NT2/D1 (cell line): ENCODE data around the gene LMAN2.

Experiments used
- DNase-seq: peaks from one replicate; pipeline ENCODE4 v3.0.0-alpha.2; 2011; ENCODE audit warnings: low read depth, low spot score
- H3K27me3 ChIP-seq: 2 replicates; pipeline ENCODE4 v1.6.0; 2011; ENCODE audit warnings: mild to moderate bottlenecking; ENCODE audit not compliant: insufficient read length, insufficient read depth
- H3K36me3 ChIP-seq: 2 replicates; pipeline ENCODE4 v1.6.1; 2011; ENCODE audit warnings: mild to moderate bottlenecking, low read length, mixed read lengths; ENCODE audit not compliant: insufficient read depth, insufficient read length
- H3K4me1 ChIP-seq: 2 replicates; pipeline ENCODE4 v1.5.1; 2011; ENCODE audit not compliant: insufficient read depth, insufficient read length
- H3K4me3 ChIP-seq: 2 replicates; pipeline ENCODE4 v1.5.1; 2011; ENCODE audit warnings: low read depth; ENCODE audit not compliant: insufficient read length
- H3K9ac ChIP-seq: 2 replicates; pipeline ENCODE4 v1.6.0; 2011; ENCODE audit warnings: low read depth; ENCODE audit not compliant: insufficient read length
- H3K9me3 ChIP-seq: 2 replicates; pipeline ENCODE4 v1.5.1; 2011; ENCODE audit warnings: mild to moderate bottlenecking, low read length; ENCODE audit not compliant: insufficient read depth
- SUZ12 ChIP-seq: IDR thresholded peaks from 2 replicates; pipeline ENCODE4 v1.6.1; 2011; ENCODE audit not compliant: insufficient read length, insufficient read depth; ENCODE audit errors: extremely low read depth
- YY1 ChIP-seq: IDR thresholded peaks from 2 replicates; pipeline ENCODE4 v1.6.1; 2011; ENCODE audit not compliant: insufficient read length, insufficient read depth
- ZNF274 ChIP-seq: IDR thresholded peaks from 2 replicates; pipeline ENCODE4 v1.6.1; 2011; ENCODE audit warnings: mild to moderate bottlenecking, low read depth, low read length

Gene LMAN2

DNA sequence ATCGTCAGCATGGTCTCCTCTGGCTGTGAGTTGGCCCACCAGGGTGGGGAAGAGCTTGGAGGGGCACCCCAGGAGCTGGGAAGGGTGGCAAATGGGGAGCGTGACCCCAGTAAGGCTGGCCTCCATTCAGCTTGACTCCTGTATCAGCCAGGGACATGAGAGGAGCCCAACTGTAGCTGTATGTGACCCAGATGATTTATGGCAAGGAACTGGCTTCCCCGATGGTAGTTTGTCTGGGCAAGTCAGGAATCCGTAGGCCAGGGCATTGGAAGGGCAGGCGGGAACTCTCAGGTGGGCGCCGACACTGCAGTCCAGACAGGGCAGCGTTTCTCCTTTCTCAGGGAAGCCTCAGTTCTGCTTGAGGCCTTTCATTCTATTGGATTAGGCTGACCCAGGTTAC is 35.1 kb upstream of the LMAN2 start:
- Histone ChIP-seq H3K4me3 (no peak overlapping the region), H3K9me3 (no peaks in the 10 kb centered on the region), H3K36me3 (no peaks in the 10 kb centered on the region), H3K27me3 (peaks cover 36% of the 10 kb centered on the region), H3K4me1 (peaks cover 31% of the 10 kb centered on the region), H3K9ac (no peak overlapping the region)
- DNase-seq, result no peak
- TF ChIP-seq SUZ12 (no peak), ZNF274 (no peak), YY1 (no peak)

DNA sequence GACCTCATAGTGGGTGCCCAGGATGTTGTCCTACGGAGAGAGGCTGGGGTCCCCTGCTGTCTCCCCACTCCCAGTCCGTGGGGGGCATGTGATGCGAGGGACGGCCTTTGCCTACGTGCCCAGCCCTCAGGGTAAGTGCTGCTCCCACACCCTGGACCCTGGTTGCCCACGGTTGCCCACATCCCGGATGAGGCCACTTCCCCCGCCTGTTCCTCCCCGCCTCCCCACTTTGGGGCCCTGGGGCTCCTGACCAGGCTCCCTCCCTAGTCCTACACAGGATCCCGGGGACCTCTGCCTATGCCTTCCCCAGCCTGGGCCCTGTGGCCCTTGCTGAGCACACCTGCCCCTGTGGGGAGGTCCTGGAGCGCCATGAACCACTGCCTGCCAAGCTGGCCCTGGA is 34.3 kb upstream of the LMAN2 start:
- Histone ChIP-seq H3K9me3 (no peaks in the 10 kb centered on the region), H3K9ac (no peak overlapping the region), H3K4me3 (no peak overlapping the region), H3K36me3 (no peaks in the 10 kb centered on the region), H3K27me3 (peaks cover 28% of the 10 kb centered on the region), H3K4me1 (peaks cover 26% of the 10 kb centered on the region)
- no peak for DNase-seq
- TF ChIP-seq SUZ12 (no peak), YY1 (no peak)

DNA sequence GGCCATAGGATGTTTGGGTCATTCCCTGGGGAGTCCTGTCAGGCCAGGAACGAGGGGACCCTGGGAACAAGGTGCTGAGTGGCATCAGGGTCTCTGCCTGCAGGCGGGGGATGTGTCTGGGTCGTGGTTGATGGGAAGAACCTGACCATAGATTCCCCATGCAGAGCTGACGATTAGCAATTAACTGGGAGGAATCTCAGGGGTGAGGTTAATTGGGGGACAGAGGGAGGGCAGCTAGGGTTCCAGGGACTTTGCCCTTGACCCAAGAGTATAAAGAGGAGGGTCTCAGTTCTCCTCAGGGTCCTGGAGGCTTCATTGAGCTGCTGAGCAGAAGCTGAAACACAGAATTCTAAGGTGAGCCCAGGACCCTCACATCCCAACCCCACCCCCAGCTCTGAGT is 32.7 kb upstream of the LMAN2 start, which contains the start of gene SLC34A1:
SLC34A1 (plus strand) TSS at position 301 of the 400 bp plus-strand sequence. CDS start 1,308 bp downstream, outside the sequence.
- no peaks in the 10 kb centered on the region for H3K9me3 ChIP-seq
- peaks cover 21% of the 10 kb centered on the region for H3K27me3 ChIP-seq
- no peak within 1 kb of the TSS for H3K9ac ChIP-seq
- H3K36me3 ChIP-seq, result no peaks in the 10 kb centered on the region
- no peak within 1 kb of the TSS for H3K4me3 ChIP-seq
- TF ChIP-seq ZNF274 (no peak), YY1 (no peak), SUZ12 (no peak)
- DNase-seq, result no peak
- peaks cover 15% of the 10 kb centered on the region for H3K4me1 ChIP-seq

DNA sequence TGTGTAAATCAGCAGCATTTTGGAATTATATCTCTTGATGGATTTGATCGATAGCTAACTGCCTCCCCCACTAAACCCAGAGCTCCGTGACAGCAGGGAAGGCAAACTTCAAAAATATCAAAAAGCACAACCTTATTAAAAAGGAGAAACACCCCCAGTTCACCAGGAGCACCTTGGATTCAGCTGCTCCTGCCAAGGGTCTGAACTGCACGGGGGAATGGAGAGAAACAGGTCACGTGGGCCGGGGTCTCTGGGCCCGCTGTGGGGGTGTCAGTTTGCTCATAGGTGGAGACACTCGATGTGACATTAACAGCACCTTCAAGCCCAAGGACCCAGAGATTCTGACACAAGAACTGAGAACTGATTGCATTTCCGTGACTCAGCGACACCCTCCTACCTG is 31.7 kb upstream of the LMAN2 start:
- no peak overlapping the region for H3K9ac ChIP-seq
- DNase-seq, result no peak
- no peak for TF ChIP-seq YY1
- no peak for TF ChIP-seq ZNF274
- TF ChIP-seq SUZ12, result no peak
- H3K27me3 ChIP-seq, result peaks cover 16% of the 10 kb centered on the region
- H3K4me1 ChIP-seq, result peaks cover 8% of the 10 kb centered on the region
- no peak overlapping the region for H3K4me3 ChIP-seq
- H3K36me3 ChIP-seq, result no peaks in the 10 kb centered on the region
- H3K9me3 ChIP-seq, result no peaks in the 10 kb centered on the region

DNA sequence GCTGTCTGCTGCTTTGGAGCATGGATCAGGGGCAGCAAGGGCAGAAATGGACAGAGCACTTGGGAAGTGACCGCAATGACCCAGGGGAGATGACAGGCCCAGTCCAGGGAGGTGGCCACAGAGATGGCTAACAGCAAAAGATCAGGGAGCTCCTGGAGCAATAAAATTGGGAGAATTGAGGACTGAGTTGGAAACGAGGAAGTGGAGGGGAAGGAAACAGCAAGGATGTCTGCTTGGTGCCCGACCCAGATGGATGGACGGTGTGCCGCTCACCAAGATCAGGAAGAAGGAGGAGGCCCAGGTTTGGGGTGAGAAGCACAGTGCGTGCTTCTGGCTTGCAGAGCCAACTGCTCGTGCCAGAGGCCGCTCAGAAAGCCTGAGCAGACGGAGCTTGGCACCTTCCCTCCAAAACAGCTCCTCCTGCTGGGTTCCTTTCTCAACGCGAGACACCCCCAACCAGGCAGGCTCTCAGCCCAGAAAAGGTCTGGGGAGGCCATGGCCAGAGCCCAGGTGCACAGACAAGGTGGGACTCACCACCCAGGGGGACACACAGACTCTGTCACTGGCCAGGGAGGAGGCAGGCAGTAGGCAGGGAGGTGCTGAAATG is 31.1 kb upstream of the LMAN2 start:
- H3K4me3 ChIP-seq, result no peak overlapping the region
- H3K4me1 ChIP-seq, result peaks cover 8% of the 10 kb centered on the region
- no peak for TF ChIP-seq ZNF274
- TF ChIP-seq YY1, result no peak
- no peak for TF ChIP-seq SUZ12
- no peaks in the 10 kb centered on the region for H3K36me3 ChIP-seq
- DNase-seq, result no peak
- peak overlapping the region; percentile 12 for H3K9ac ChIP-seq
- H3K9me3 ChIP-seq, result no peaks in the 10 kb centered on the region
- peaks cover 13% of the 10 kb centered on the region for H3K27me3 ChIP-seq

DNA sequence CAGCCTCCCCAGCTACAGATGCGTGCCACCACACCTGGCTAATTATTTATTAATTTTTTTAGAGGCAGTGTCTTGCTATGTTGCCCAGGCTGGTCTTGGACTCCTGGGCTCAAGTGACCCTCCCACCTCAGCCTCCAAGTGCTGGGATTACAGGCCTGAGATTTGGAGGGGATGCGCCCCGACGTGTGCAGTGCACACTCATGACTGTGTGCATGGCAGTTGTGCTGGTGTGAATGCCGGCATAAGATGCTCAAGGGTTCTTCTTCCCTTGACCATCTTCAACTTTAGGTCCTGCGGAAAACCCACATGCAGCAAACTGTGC is 29.3 kb upstream of the LMAN2 start:
- H3K36me3 ChIP-seq, result no peaks in the 10 kb centered on the region
- no peak overlapping the region for H3K4me3 ChIP-seq
- H3K9me3 ChIP-seq, result no peaks in the 10 kb centered on the region
- peaks cover 8% of the 10 kb centered on the region for H3K4me1 ChIP-seq
- peaks cover 6% of the 10 kb centered on the region for H3K27me3 ChIP-seq
- DNase-seq, result no peak
- TF ChIP-seq YY1, result no peak
- H3K9ac ChIP-seq, result no peak overlapping the region

DNA sequence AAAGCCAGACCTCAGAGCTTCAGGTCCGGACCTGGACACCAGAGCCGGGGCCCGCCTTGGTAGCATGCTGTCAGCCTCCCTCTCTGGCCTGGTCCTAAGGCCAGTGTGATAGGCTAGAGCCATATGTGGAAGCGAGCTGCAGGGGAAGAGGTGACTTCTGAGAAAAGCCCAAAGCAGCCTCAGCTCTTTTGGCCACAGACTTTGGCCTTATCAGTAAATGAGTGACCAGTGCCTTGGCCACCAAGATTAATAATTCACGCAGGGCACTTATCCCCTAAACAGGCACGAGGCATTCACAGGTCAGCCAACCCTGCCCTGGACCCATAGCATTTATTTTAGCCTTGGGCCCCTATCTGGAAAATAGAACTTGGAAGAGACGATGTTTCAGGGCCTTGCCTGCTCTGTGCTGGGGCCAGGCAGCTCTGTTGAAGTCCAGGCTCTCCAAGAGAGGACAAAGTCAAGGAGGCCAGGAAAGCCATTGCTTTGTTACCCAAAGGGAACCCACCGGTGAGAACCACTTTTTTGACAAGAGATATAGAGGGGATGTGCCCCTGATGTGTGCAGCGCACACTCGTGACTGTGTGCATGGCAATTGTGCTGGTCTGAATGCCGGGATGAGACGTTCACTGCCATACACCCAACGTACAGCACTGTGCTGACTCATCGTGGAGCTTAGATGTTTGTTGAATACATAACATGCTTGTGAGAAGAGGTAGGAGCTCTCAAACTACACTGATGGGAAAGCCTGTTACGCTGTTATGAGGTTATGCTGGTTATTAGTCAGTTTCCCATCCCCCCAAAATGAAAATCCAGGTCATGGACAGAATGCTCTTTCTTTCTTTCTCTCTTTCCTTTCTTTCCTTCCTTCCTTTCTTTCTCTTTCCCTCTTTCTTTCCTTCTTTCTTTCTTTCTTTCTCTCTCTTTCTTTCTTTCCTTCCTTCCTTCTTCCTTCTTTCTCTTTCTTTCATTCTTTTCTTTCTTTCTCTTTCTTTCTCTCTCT is 27.7 kb upstream of the LMAN2 start:
- peaks cover 8% of the 10 kb centered on the region for H3K4me1 ChIP-seq
- TF ChIP-seq YY1 (no peak), SUZ12 (no peak), ZNF274 (no peak)
- H3K9ac ChIP-seq, result no peak overlapping the region
- H3K36me3 ChIP-seq, result no peaks in the 10 kb centered on the region
- peaks cover 3% of the 10 kb centered on the region for H3K27me3 ChIP-seq
- no peak overlapping the region for H3K4me3 ChIP-seq
- H3K9me3 ChIP-seq, result no peaks in the 10 kb centered on the region
- DNase-seq, result no peak
